GM18858 (cell line): ENCODE results near the gene GPC5.

Source experiments
- ATAC-seq: cut with Tn5 transposase; IDR thresholded peaks from one replicate; pipeline ENCODE4 v1.9.1; 2021; ENCODE audit not compliant: unreplicated experiment

The GPC5 gene

GRCh38 chr13:91533354-91533753 lies 134.9 kb downstream of the GPC5 start:
- ATAC-seq = no peak

GRCh38 chr13:91534996-91535395 lies 136.6 kb downstream of the GPC5 start:
- no peak for ATAC-seq

- ATAC-seq = no peak
Measured at GRCh38 chr13:91537376-91537775, 139.0 kb downstream of the GPC5 start.

- ATAC-seq = no peak
Measured at GRCh38 chr13:91539286-91540157, 141.1 kb downstream of the GPC5 start.

GRCh38 chr13:91540158-91540736 lies 141.8 kb downstream of the GPC5 start:
- ATAC-seq = no peak

GRCh38 chr13:91544723-91545122 lies 146.3 kb downstream of the GPC5 start:
- no peak for ATAC-seq

GRCh38 chr13:91546900-91547299 lies 148.5 kb downstream of the GPC5 start:
- peak; percentile 44 for ATAC-seq

- no peak for ATAC-seq
Measured at GRCh38 chr13:91553584-91553983, 155.2 kb downstream of the GPC5 start.

GRCh38 chr13:91554101-91554500 lies 155.7 kb downstream of the GPC5 start:
- ATAC-seq = no peak

GRCh38 chr13:91557328-91558090 lies 159.1 kb downstream of the GPC5 start:
- no peak for ATAC-seq

- ATAC-seq = no peak
Measured at GRCh38 chr13:91563799-91564198, 165.4 kb downstream of the GPC5 start.

GRCh38 chr13:91564396-91564795 lies 166.0 kb downstream of the GPC5 start:
- ATAC-seq = no peak

- no peak for ATAC-seq
Measured at GRCh38 chr13:91565296-91565695, 166.9 kb downstream of the GPC5 start.

- no peak for ATAC-seq
Measured at GRCh38 chr13:91567485-91568207, 169.2 kb downstream of the GPC5 start.

GRCh38 chr13:91571681-91572080 lies 173.3 kb downstream of the GPC5 start:
- no peak for ATAC-seq

GRCh38 chr13:91572439-91572838 lies 174.0 kb downstream of the GPC5 start:
- ATAC-seq = no peak

GRCh38 chr13:91572944-91573598 lies 174.7 kb downstream of the GPC5 start:
- ATAC-seq = no peak

GRCh38 chr13:91574766-91575165 lies 176.3 kb downstream of the GPC5 start:
- no peak for ATAC-seq

GRCh38 chr13:91576590-91576989 lies 178.2 kb downstream of the GPC5 start:
- ATAC-seq = peak; percentile 39

GRCh38 chr13:91579320-91579719 lies 180.9 kb downstream of the GPC5 start:
- no peak for ATAC-seq

GRCh38 chr13:91580749-91581148 lies 182.3 kb downstream of the GPC5 start:
- ATAC-seq = no peak
